ENCODE measurements around the gene TTL.
"Not testable (repeated sequence)": the region's sequence is repeated elsewhere in the genome, so short reads cannot be mapped to it uniquely, and the experiment has no call there.

The TTL gene
- 28.7 to 45.9 reads per million in 2 donors for total RNA-seq

- peak; percentile 69 to 82 (median 70) for DNase-seq
Measured at GRCh38 chr2:112481528-112482233, at the start of gene TTL. Gene TTL (plus strand): TSS chr2:112482156. CDS start chr2:112482345, 189 bp downstream.

DNA sequence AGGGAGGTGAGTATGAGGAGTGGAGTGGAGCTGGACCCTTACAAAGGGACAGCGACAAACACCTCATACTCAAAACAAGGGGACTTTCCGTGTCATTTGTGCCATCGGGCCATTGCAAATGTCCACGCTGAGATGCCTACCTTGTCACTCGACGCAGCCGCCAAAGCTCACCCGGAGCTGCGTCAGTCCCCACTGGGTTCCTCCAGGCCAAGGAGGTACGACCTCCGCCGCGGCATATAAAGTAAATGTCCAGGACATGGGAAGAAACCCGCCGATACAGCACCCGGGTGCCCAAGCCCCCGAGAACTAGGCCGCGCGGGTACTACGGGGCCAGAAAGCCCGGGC, 49.6 kb upstream of the TTL start:
- DNase-seq: peak in 1 of 5 experiments; percentile 9

DNA sequence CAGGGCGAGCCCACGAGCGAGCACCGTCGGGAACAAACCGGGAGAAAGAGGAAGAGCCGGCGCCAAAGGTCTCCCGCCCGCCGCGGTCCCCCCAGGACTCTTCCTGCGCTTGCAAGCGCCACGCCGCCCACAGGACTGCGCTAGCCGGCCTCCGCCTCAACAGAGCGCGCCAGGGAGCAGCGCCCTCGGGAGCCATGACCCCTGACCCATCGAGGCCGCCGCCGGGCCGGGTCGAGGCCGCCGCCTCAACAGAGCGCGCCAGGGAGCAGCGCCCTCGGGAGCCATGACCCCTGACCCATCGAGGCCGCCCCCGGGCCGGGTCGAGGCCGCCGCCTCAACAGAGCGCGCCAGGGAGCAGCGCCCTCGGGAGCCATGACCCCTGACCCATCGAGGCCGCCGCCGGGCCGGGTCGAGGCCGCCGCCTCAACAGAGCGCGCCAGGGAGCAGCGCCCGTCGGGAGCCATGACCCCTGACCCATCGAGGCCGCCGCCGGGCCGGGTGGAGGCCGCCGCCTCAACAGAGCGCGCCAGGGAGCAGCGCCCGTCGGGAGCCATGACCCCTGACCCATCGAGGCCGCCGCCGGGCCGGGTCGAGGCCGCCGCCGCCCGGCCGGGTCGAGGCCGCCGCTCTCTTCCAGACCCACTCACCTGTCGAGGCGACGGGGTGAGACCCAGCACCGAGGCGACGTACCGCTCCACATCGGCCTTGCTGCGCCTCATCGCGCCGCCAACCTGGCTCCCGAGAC, 49.0 kb upstream of the TTL start:
- peak in 2 of 5 experiments; percentile 7 to 45 for DNase-seq

- peak; percentile 78 to 92 (median 82) for DNase-seq
Measured at GRCh38 chr2:112433480-112433879, 48.5 kb upstream of the TTL start, which contains the start of gene RGPD8. Gene RGPD8 (minus strand): TSS chr2:112433645. CDS start chr2:112433453, 192 bp downstream.

DNA sequence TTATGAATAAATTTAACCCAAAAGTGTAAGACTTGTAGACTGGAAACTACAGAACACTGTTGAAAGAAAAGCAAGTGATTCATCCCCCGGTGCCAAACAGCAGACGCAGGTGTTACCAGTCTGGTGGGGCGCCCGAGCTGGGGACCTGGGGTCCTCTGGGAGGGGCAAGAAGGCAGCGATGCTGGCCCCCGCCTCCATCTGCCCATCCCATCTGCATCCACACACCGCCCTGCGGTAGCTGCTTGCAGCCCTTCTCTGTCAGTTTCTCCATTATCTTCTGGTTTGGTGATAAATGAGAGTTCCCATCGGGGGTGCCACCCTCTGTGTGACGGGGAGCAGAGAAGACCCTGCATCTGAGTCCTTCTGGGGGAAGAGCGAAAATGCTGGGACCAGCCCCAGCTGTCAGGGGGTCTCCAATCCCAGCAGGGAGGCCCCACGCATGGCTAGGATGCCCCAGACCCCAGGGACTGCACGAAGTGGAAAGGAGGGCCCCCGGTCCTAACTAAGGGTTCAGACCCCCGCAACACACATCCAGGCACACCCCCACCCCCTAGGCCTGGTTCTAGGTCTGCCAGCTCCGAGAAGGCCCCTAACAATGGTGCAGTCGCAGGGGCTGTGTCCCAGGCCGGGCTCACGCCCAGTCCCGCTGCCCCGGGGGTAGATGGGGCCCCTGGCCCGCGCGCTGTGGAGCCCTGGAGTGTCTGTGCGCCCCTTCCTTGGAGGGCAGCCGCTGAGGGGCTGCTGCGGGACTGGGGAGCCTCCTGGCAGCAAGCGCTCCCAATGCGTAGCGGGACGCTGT, 47.8 kb upstream of the TTL start:
- no peak for DNase-seq

- DNase-seq: not testable (repeated sequence)
Measured at GRCh38 chr2:112434890-112435715, 46.9 kb upstream of the TTL start.

DNA sequence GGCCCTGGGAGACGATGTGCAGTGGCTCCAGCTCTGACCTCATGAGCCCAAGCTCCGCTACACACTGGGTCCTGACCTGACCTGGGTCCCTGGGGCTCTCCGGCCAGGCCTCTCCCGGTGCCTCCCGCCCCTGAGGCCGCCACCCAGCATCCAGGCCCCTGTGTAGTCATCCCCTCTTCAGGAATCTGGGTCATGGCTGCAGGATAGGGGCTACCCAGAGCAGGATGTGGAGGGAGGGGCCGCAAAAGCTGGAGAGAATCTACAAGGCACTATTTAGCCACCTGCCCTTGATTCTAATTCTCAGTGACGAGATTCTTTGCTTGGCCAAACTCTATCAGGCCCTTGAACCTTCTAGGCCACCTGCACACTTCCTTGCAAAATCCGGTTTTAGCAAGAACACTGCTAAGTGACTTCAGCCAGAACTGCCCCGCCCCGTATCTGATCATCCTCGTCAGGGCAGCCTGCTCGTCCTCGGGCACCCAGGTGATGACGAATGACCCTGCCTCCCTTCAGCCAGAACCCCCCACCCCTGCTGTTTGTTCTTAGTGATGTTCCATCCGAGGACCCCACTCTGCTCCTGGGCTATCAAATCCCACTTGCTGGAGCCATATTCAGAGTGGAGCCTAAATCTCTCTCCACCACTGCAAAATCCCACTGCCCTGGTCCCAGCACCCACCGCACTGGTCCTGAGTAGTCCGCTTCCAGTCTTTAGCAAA, 46.1 kb upstream of the TTL start:
- not testable (repeated sequence) for DNase-seq

DNA sequence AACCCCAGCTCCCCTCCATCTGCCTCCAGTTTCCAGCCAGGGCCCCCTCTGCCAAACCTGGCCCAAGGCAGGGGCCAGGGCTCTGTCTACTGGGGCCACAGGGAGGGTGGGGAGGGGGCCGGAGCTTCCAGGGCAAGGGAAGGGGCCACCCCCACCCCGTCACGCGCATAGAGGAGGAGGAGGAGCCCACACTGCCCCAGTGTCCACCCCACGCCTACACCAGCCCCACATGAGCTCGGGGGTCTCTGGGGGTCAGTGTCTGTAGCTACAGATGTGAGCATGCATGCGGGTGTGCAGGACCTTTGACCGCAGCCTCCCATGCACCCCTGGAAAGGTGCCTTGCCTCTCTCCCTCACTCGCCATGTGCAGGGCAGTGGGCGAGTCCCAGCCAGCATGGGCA, 45.0 kb upstream of the TTL start:
- not testable (repeated sequence) for DNase-seq

- not testable (repeated sequence) for DNase-seq
Measured at GRCh38 chr2:112437405-112437831, 44.5 kb upstream of the TTL start.

- not testable (repeated sequence) for DNase-seq
Measured at GRCh38 chr2:112438603-112439261, 43.2 kb upstream of the TTL start.

- DNase-seq: not testable (repeated sequence)
Measured at GRCh38 chr2:112444256-112444655, 37.7 kb upstream of the TTL start.

- no peak for DNase-seq
Measured at GRCh38 chr2:112449854-112450253, 32.1 kb upstream of the TTL start.

DNA sequence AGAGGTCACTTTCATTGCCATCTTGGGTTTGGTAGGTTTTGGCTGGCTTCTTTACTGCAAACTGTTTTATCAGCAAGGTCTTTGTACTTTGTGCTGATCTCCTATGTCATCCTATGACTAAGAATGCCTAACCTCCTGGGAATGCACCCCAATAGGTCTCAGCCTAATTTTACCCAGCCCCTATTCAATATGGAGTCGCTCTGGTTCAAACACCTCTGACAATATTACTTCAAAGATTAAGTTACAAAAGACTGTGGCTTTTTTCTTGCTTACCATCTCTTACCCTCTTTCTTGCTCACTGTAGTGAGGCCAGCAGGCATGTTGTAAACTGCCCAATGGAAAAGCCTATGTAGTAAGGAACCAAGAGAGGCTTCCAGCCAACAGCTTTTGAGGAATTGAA, 30.6 kb upstream of the TTL start:
- no peak for DNase-seq

DNA sequence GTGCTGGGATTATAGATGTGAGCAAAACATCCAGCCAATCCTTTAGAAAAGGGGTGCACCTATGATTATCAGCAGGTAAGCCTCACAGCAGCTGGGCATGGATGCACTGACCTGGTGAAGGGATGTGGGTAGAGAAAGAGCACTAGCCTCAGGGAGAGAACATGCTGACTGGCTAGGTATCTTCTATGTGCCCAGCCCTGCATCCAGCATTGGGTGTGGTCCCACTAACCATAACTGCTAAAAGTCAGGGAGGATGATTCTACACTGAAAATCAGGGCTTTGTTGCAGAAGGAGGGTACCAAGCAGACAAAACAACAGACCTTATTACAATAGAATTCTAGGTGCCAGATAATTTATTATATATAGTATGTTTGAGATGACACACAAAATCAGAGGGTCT, 27.4 kb upstream of the TTL start:
- DNase-seq: no peak

- DNase-seq: no peak
Measured at GRCh38 chr2:112459372-112459771, 22.6 kb upstream of the TTL start.

GRCh38 chr2:112462178-112462577, 19.8 kb upstream of the TTL start:
- no peak for DNase-seq

DNA sequence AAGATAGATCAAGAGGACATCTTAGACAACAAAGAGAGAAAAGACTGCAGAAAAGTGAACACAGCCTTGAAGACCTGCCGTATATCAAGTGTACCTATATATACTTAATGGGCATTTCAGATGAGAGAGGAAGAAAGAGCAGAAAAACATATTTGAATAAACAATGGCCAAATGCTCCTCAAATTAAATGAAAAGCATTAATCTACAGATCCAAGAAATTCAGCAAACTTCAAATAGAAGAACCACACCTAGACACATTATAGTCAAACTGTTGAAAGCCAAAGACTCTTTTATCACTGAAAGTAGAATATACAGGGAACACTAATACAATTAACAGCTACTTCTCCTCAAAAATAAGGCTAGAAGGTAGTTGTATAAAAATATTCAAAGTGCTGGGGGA, 18.7 kb upstream of the TTL start:
- no peak for DNase-seq

DNA sequence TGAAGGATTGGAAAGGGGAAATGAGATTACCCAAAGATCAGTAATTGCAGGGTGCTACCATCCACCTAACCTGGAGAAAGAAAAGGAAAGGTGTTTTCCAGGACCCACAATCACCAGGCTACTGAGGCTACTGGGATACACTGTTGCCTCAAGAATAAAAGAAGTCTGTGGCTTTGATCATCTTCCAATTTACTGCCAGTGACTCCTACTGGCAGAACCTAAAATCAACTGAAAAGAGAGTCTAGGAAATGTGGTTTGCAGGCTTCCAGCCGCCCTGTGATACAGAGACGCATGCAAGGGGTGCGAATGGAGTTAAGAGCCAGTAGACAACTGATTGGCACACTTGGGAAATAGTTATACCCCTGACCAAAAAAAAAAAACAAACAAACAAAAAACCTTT, 16.6 kb upstream of the TTL start:
- DNase-seq: no peak

GRCh38 chr2:112472547-112473263, 9.3 kb upstream of the TTL start:
- DNase-seq: no peak

GRCh38 chr2:112474844-112475486, 7.0 kb upstream of the TTL start:
- no peak for DNase-seq

Data from T-helper 2 cell (primary cell).